Stomach (tissue), 4 donors: ENCODE results near the gene OR4N5.

Experiments used
- CTCF ChIP-seq, 7 experiments: fragments of 450-650 bp in 4 of 7; fragments of 200-600 bp in 3 of 7; sonication (generic) in 3 of 7; IDR thresholded peaks; one replicate each; pipeline ENCODE4 v1.5.1; 2016 to 2019; ENCODE audit warnings: antibody characterized with exemption in 7 of 7, control low read depth in 2 of 7, mild to moderate bottlenecking in 1 of 7
- EP300 ChIP-seq: sonication (generic); formaldehyde crosslinking; IDR thresholded peaks from one replicate; pipeline ENCODE4 v1.6.1; 2017; ENCODE audit warnings: antibody characterized with exemption
- POLR2A ChIP-seq, 4 donors: fragments of 450-650 bp; IDR thresholded peaks; one replicate each; pipeline ENCODE4 v1.6.1; 2016; ENCODE audit warnings: antibody characterized with exemption in 4 of 4, control low read depth in 2 of 4, mild to moderate bottlenecking in 1 of 4, moderate library complexity in 1 of 4
- POLR2AphosphoS5 ChIP-seq, 3 donors: sonication (generic); formaldehyde crosslinking; IDR thresholded peaks; one replicate each; pipeline ENCODE4 v1.6.1; 2016; ENCODE audit warnings: antibody characterized with exemption in 3 of 3

GRCh38 chr14:20138520-20138919 is at the start of gene OR4N5:
- TF ChIP-seq CTCF (IDR thresholded peaks at IDR 0.05): no peak
- no peak for TF ChIP-seq EP300
- no peak for TF ChIP-seq POLR2A (IDR thresholded peaks at IDR 0.05)
- TF ChIP-seq POLR2AphosphoS5 (IDR thresholded peaks at IDR 0.05): no peak
